Keratinocyte (primary cell): ENCODE results near the gene PTPRN2. TPM values are rescaled to one million over a fixed set of nuclear protein-coding genes. Genes with fewer than 3 reads are reported as not detected.

ENCODE experiments used
- DNase-seq: peaks from one replicate; pipeline ENCODE4 v3.0.0-alpha.2; 2011; ENCODE audit warnings: low read depth, missing footprints, low spot score
- FAIRE-seq: peaks from 2 replicates; lab custom pipeline; 2011; peaks lifted over from hg19 to GRCh38; lab: Jason Lieb, UNC
- H2AFZ ChIP-seq: 2 replicates; pipeline ENCODE4 v1.6.0; 2012; ENCODE audit warnings: low read length, control low read depth, inconsistent platforms; ENCODE audit not compliant: control insufficient read depth
- H3K27ac ChIP-seq: 2 replicates; pipeline ENCODE4 v1.5.1; 2011; ENCODE audit warnings: low read length; ENCODE audit not compliant: control insufficient read depth, insufficient read depth
- H3K27me3 ChIP-seq: 3 replicates; pipeline ENCODE4 v1.6.0; 2011; ENCODE audit warnings: low read length; ENCODE audit not compliant: control insufficient read depth, insufficient read depth; ENCODE audit errors: extremely low read depth
- H3K36me3 ChIP-seq, 2 experiments: 2 replicates in 1 of 2; 3 replicates in 1 of 2; pipeline ENCODE4 v1.5.1; 2011; ENCODE audit warnings: low read length in 2 of 2, mild to moderate bottlenecking in 1 of 2; ENCODE audit not compliant: control insufficient read depth in 2 of 2, insufficient read depth in 2 of 2; ENCODE audit errors: extremely low read depth in 1 of 2
- H3K4me1 ChIP-seq: 3 replicates; pipeline ENCODE4 v1.5.1; 2011; ENCODE audit warnings: low read length; ENCODE audit not compliant: control insufficient read depth, insufficient read depth; ENCODE audit errors: extremely low read depth
- H3K4me2 ChIP-seq: 3 replicates; pipeline ENCODE4 v1.6.0; 2011; ENCODE audit warnings: low read depth, low read length; ENCODE audit not compliant: control insufficient read depth, insufficient read depth; ENCODE audit errors: extremely low read depth
- H3K4me3 ChIP-seq, 3 experiments: fragments of 200-600 bp in 1 of 3; sonication (generic) in 1 of 3; 2 replicates in 2 of 3; 3 replicates in 1 of 3; pipeline ENCODE4 v1.5.1; 2011 to 2016; ENCODE audit warnings: low read length in 3 of 3, mild to moderate bottlenecking in 3 of 3, control low read depth in 2 of 3, inconsistent platforms in 1 of 3, low read depth in 1 of 3, mixed read lengths in 1 of 3, mixed run types in 1 of 3, moderate library complexity in 1 of 3; ENCODE audit not compliant: control insufficient read depth in 2 of 3, insufficient read depth in 2 of 3; ENCODE audit errors: extremely low read depth in 1 of 3
- H3K79me2 ChIP-seq: 2 replicates; pipeline ENCODE4 v1.6.0; 2012; ENCODE audit warnings: low read length; ENCODE audit not compliant: control insufficient read depth, insufficient read depth
- H3K9ac ChIP-seq: 3 replicates; pipeline ENCODE4 v1.6.0; 2011; ENCODE audit warnings: low read length; ENCODE audit not compliant: control insufficient read depth, insufficient read depth; ENCODE audit errors: extremely low read depth
- H3K9me1 ChIP-seq: 3 replicates; pipeline ENCODE4 v1.6.0; 2011; ENCODE audit warnings: low read length; ENCODE audit not compliant: control insufficient read depth, insufficient read depth; ENCODE audit errors: extremely low read depth
- H3K9me3 ChIP-seq: 2 replicates; pipeline ENCODE4 v1.5.1; 2012; ENCODE audit warnings: low read depth, low read length; ENCODE audit not compliant: control insufficient read depth
- H4K20me1 ChIP-seq: 3 replicates; pipeline ENCODE4 v1.6.0; 2011; ENCODE audit warnings: low read length; ENCODE audit not compliant: control insufficient read depth, insufficient read depth; ENCODE audit errors: extremely low read depth
- EZH2 ChIP-seq: IDR thresholded peaks from one replicate; pipeline ENCODE4 v1.6.1; 2012; ENCODE audit warnings: inconsistent platforms, mild to moderate bottlenecking, low read length, moderate library complexity
- dilution Hi-C: fragments of 300-500 bp; cut with MboI; formaldehyde crosslinking; loops from one replicate; pipeline ENCODE4 v1.7.0; 2020; ENCODE audit warnings: low sequenced_read_pairs; ENCODE audit not compliant: extremely low pct_ligation_motif_present
- polyA plus RNA-seq, 5 experiments: library from polyadenylated mRNA; depleted of rRNA in 3 of 5; stranded (reverse) in 3 of 5; stranded (forward) in 1 of 5; unstranded in 1 of 5; fragments of >200 nt; gene quantifications; 1 replicate in 1 of 5; 2 replicates in 3 of 5; 3 replicates in 1 of 5; pipeline versions ENCODE4 v1.2.1 to v1.2.3, GENCODE V29; 2011 to 2012; ENCODE audit warnings: missing spikeins in 2 of 5, low read depth in 1 of 5, low replicate concordance in 1 of 5
- TF ChIP-seq, protein P1 (sequence below), 3 experiments: IDR thresholded peaks in 1 of 3; conservative IDR thresholded peaks in 1 of 3; optimal IDR thresholded peaks in 1 of 3; 2 replicates in 2 of 3; 3 replicates in 1 of 3; pipeline versions ENCODE3 to v1.5.1; 2011; ENCODE audit warnings: low read length in 3 of 3, mild to moderate bottlenecking in 3 of 3, moderate library complexity in 2 of 3, control low read depth in 1 of 3, inconsistent platforms in 1 of 3; ENCODE audit not compliant: insufficient read depth in 2 of 3; ENCODE audit errors: extremely low read depth in 1 of 3

The PTPRN2 gene
- polyA plus RNA-seq, 1 donor (not counting 4 experiments of a cell fraction or from before 2014, with no cell fraction given) = not detected

DNA sequence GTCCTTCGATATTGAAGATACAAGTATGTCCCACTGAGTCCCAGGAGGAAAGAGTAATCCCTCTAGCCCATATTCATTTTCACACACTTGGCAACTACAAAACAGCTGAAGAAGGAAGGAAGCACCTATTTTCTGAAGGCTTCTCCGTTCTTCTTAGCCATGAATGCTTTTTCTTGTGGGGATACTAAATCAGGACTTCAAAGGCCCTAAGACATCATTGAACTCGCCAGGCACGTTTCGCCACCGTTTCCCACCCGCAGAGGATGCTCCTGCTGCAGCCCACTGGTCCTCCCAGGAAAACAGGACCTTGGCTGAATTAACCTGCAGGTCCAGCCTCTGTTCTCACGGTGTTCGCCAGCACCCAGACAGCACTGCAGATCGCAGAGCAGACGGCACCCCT is 689.4 kb downstream of the PTPRN2 start:
- H3K79me2 ChIP-seq = no peaks in the 10 kb centered on the region
- H3K4me1 ChIP-seq = no peaks in the 10 kb centered on the region
- H4K20me1 ChIP-seq = no peaks in the 10 kb centered on the region
- FAIRE-seq = no peak
- no peak for TF ChIP-seq EZH2
- TF ChIP-seq, protein P1, sequence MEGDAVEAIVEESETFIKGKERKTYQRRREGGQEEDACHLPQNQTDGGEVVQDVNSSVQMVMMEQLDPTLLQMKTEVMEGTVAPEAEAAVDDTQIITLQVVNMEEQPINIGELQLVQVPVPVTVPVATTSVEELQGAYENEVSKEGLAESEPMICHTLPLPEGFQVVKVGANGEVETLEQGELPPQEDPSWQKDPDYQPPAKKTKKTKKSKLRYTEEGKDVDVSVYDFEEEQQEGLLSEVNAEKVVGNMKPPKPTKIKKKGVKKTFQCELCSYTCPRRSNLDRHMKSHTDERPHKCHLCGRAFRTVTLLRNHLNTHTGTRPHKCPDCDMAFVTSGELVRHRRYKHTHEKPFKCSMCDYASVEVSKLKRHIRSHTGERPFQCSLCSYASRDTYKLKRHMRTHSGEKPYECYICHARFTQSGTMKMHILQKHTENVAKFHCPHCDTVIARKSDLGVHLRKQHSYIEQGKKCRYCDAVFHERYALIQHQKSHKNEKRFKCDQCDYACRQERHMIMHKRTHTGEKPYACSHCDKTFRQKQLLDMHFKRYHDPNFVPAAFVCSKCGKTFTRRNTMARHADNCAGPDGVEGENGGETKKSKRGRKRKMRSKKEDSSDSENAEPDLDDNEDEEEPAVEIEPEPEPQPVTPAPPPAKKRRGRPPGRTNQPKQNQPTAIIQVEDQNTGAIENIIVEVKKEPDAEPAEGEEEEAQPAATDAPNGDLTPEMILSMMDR (optimal IDR thresholded peaks at IDR 0.05 in 1 of 3, IDR thresholded peaks at IDR 0.05 in 1 of 3, conservative IDR thresholded peaks at IDR 0.05 in 1 of 3; ENCODE audit: extremely low read depth in 1 of 3, insufficient read depth in 2 of 3, low read length in 3 of 3) = no peak
- H3K36me3 ChIP-seq = no peaks in the 10 kb centered on the region
- H3K9me1 ChIP-seq = no peaks in the 10 kb centered on the region
- H3K27ac ChIP-seq = no peak overlapping the region
- no peak for DNase-seq
- H3K9me3 ChIP-seq = peaks cover 7% of the 10 kb centered on the region
- no peaks in the 10 kb centered on the region for H3K27me3 ChIP-seq
- no peak overlapping the region for H3K4me2 ChIP-seq
- dilution Hi-C loops = no loop called here
- H3K9ac ChIP-seq = no peak overlapping the region
- no peak overlapping the region for H2AFZ ChIP-seq
- H3K4me3 ChIP-seq = no peak overlapping the region

DNA sequence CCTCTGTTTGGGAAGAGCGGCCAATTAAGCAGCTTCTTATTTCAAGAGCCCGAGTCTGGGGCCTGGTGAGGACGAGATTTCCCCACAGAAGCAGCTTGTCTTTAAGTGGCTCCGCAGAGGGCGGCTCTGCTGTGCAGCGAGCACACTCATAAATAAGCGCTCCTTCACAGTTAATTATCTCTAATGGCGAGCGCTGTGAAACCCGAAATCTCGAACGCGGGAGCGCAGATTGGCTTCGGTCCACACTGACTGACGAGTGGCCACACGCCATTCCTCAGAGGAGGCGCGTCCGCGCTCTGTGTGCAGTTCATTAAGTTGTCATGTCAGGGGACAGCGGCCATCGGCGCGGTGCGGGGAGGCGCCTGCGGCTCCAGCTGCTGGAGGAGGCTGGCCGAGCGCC is 689.9 kb downstream of the PTPRN2 start:
- TF ChIP-seq, protein P1 (optimal IDR thresholded peaks at IDR 0.05 in 1 of 3, IDR thresholded peaks at IDR 0.05 in 1 of 3, conservative IDR thresholded peaks at IDR 0.05 in 1 of 3; ENCODE audit: extremely low read depth in 1 of 3, insufficient read depth in 2 of 3, low read length in 3 of 3) = no peak
- no peak for TF ChIP-seq EZH2
- dilution Hi-C loops = no loop called here
- FAIRE-seq (no peak), DNase-seq (no peak)
- Histone ChIP-seq H3K4me2 (no peak overlapping the region), H3K9ac (no peak overlapping the region), H3K4me1 (no peaks in the 10 kb centered on the region), H3K9me3 (peaks cover 13% of the 10 kb centered on the region), H3K9me1 (no peaks in the 10 kb centered on the region), H3K27ac (no peak overlapping the region), H3K27me3 (no peaks in the 10 kb centered on the region), H2AFZ (no peak overlapping the region), H3K79me2 (no peaks in the 10 kb centered on the region), H3K36me3 (no peaks in the 10 kb centered on the region), H3K4me3 (no peak overlapping the region), H4K20me1 (no peaks in the 10 kb centered on the region)
